ENCODE measurements around the gene GABPB1.

DNA sequence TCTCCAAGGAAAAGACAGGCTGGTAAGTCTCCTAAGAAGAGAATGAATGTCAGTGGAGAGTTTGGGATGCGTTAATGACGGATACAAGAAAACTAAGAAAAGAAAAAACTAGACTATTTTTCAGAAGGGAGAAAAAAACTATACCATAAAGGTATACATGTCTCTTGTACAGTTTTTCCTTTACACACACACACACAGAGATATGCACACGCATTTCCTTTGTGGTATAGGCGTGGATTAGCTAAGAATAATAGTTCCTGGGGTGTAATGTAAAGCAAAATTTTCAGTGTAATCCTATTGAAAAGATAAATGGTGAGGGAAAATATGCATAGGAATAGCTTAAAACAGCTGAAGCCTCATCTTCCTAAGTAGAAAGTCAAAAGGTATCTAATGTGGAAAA lies 36.3 kb downstream of the GABPB1 start:
- TF ChIP-seq, protein P1, sequence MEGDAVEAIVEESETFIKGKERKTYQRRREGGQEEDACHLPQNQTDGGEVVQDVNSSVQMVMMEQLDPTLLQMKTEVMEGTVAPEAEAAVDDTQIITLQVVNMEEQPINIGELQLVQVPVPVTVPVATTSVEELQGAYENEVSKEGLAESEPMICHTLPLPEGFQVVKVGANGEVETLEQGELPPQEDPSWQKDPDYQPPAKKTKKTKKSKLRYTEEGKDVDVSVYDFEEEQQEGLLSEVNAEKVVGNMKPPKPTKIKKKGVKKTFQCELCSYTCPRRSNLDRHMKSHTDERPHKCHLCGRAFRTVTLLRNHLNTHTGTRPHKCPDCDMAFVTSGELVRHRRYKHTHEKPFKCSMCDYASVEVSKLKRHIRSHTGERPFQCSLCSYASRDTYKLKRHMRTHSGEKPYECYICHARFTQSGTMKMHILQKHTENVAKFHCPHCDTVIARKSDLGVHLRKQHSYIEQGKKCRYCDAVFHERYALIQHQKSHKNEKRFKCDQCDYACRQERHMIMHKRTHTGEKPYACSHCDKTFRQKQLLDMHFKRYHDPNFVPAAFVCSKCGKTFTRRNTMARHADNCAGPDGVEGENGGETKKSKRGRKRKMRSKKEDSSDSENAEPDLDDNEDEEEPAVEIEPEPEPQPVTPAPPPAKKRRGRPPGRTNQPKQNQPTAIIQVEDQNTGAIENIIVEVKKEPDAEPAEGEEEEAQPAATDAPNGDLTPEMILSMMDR (IDR thresholded peaks at IDR 0.05): no peak
- no peak for TF ChIP-seq POLR2AphosphoS5 (IDR thresholded peaks at IDR 0.05)

Measured in suprapubic skin (tissue), 3 donors.